CD4-positive, alpha-beta T cell treated with Interleukin-17A for 4 hours (primary cell): ENCODE measurements around the gene DUSP22.
"Not testable (repeated sequence)": the region's sequence is repeated elsewhere in the genome, so short reads cannot be mapped to it uniquely, and the experiment has no call there.

ENCODE experiments used
- DNase-seq: peaks from one replicate; pipeline ENCODE4 v3.0.0-alpha.2; 2020; ENCODE audit warnings: mixed read lengths

Gene DUSP22

GRCh38 chr6:366389-367297 lies 74.4 kb downstream of the DUSP22 start:
- DNase-seq: no peak

- DNase-seq: no peak
Observed at GRCh38 chr6:367298-367794, 75.1 kb downstream of the DUSP22 start.

DNA sequence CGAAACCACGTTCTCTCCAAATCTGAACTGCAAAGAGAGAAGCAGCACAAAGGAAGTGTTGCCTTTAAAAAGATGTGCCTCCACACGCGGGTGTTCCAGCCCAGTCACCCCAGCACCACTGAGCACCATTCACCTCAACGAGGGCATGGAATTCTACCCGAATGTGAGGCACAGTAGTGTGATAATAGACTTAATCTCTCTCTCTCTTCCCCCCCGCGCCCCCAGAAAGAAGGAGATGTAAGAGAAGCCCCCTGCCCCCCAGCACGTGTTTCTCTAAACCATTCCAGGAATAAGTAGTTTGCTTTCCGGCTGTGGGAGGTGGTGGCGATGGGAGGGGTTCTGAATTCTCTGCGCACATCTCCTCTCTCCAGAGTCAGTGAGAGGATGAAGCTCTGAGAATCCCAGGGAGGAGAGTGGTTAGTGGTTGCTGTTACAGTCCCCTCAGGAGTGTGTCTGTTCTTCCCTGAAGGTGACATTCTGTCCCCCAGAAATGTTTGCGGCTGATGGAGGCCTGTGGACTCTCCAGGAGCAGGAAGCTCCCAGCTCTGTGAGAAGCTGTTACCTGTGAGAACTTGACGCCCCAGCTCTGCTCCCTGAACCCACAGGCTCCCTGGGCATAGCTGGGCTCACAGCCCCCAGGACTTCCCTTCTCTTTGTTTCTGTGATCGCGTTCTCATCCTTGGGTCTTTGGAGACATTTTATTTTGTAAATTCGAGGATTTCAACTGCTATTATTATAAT lies 75.8 kb downstream of the DUSP22 start:
- DNase-seq: no peak

DNA sequence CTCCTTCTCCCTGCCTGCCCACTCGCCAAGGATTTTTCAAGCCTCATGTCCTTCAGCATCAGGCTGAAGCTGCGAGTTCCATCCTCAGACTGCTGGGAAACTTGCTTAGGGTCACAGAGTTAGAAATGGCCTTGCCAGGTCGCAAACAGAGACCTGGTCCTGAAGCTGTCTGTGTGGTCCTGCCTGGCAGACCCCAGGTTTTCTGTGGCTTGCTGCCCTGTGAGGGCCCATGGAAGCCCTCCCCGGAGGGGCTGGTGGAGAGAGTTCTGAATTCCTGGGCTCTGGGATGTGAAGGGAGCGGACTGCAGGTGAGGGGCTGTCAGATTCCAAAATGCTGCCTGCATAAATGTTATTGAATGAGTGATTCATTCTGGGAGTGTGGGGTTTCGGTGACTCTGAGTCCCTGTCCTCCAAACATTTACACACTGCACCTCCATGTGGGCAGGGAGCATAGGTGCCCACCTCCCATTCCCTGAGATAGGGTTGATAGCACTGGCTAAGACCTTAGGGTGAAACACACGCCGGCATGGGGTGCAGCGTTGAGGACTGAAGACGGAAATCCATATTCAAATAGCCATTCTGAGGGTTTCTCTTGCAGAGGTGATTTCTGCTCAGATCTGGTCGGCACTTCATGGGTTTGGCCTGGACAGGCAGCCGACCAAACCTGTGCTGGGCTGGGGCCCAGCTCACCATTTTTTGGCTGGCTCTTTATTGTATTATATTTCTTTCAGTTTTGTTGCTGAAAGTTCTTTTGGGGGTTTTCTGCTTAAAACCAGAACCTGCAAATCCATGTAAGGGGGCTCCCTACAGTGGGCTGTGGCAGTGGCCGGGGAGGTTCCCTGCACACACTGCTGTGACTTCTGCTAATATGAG lies 77.5 kb downstream of the DUSP22 start:
- no peak for DNase-seq

DNA sequence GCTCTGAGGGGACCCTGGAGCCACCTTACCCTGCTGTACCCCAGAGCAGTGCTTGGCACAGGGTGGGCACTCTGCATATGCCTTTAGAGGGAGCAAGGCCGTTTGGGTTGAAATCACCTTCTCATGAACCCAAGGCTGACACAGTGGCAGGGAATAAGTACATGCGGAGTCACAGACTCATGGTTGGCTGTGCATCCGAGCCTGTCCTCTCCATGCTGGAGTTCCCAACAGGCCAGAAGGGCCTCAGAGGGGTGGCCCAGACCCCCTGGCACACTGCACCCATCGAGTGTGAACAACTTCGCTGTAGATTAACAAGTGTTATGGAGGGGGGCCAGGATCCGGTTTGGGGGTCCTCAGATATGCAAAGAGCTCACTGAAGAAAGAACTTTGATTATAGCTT lies 78.3 kb downstream of the DUSP22 start:
- no peak for DNase-seq

- not testable (repeated sequence) for DNase-seq
Observed at GRCh38 chr6:371851-372250, 79.6 kb downstream of the DUSP22 start.

- no peak for DNase-seq
Observed at GRCh38 chr6:372336-372911, 80.1 kb downstream of the DUSP22 start.

- DNase-seq: no peak
Observed at GRCh38 chr6:373031-373430, 80.7 kb downstream of the DUSP22 start.

DNA sequence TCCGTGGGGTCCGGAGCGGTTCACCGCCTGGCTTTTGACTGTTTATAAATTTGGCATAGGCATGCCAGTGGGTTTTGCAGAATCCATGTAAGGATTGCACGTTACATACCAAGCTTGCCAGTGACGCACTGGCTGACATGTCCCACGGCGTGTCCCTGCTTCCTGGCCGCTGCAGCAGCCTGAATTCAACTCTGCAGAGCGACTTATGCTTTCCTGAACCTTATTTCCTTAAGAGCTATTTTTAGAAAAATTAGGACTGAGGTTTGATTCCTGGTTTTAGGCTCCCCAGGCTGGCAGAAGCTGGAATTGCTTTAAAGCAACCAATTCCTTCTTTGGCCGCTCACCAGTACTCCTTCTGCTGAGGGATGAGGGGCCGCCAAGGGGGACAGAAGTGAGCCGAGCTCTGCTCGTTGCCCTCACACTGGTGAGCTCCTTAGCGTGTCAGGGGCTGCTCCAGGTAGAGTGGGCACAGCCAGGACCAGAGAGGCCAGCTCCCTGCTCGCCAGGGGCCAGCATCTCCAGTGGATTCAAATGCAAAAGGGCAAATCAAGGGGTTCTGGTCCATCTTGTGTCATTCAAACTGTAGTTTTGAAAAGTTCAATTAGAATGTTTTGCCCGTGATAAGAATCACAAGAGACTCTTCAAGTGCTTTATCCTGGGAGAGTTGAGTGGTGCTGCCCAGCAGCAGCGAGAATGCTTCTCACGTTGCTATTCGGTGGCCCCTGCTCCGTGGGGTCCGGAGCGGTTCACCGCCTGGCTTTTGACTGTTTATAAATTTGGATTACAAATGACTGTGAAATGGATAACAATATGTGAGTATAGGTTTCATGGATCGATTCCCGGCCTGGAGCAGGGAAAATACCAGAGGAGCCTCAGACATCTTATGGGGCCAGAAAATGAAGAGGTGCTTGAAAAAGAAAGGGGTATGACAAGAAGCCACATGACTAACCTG lies 81.8 kb downstream of the DUSP22 start:
- DNase-seq: no peak

DNA sequence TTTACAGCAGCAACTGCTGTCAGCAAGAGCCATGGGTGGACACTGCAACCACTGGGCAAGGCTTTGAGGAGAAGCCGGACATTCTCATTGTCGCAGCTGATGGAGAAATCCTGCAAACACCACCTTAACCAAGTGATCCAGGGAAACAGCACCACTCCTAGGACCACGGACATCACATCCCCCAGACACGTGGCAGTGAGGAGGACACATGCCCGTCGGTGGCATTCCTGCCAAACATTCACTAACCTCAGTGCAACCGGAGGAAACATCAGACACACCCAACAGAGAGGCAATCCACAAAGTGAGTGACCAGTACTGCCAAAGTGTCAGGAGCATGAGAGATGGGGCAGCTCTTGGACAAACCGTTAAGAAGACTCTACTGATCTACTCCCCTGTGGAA lies 82.7 kb downstream of the DUSP22 start:
- no peak for DNase-seq

GRCh38 chr6:376827-377640 lies 84.7 kb downstream of the DUSP22 start:
- no peak for DNase-seq

DNA sequence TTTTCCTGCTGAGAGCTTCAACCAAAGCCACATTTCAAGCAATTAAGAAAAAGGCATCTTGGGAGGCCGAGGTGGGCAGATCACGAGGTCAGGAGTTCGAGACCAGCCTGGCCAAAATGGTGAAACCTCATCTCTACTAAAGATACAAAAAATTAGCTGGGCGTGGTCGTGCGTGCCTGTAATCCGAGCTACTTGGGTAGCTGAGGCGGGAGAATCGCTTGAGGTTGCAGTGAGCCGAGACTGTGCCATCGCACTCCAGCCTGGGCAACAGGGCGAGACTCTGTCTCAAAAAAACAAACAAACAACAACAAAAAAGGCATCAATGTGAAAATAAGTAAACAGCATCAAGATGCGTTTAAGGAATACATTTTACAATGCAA lies 85.3 kb downstream of the DUSP22 start:
- DNase-seq: not testable (repeated sequence)

- DNase-seq: no peak
Observed at GRCh38 chr6:378090-378957, 86.0 kb downstream of the DUSP22 start.

- no peak for DNase-seq
Observed at GRCh38 chr6:378958-379409, 86.7 kb downstream of the DUSP22 start.

GRCh38 chr6:379410-380181 lies 87.3 kb downstream of the DUSP22 start:
- no peak for DNase-seq

DNA sequence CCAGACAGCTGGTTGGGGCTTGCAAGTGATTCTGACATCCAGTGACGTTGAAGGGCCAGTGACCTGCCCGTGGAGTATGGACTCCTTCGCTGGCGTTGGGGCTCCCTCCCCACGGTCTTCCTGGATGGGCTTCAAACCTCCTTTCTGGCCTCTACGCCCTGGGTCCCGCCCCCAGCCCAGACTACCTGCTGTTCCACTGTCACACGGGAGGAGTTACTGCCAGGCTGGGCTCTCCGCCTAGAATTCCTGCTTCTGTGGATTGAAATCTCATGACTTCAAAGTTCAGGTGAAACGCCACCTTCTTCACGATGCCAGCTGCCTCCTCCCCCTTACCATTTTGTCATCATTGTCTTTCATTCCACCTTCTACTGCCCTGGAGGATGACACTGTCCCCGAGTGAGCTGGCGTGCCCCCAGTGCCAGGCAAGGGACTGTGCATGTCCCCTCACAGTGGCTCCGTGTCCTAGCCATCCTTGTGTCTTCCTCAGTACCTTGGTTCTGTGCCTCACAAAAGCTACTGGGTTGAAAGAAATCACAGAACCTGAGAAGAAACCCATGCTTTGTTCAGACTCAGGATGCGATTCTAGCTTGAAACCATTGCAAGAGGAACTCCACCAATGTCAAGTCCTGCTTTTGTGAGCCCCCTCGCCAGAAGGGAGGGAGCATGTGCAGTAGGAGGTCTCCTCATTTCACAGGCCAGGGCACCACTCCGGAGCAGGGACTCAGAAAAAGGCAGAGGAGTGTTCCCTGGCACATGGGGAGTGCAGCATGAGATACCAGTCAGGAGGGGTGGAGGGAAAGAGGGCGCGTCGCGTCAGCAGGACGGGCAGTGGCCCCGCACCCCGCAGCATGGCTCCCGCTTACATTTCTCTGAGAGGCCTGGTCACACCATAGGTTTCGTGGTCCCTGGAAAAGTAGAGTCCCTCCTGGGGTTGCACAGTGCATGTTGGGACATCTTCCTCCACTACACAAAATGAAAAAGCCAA lies 88.2 kb downstream of the DUSP22 start:
- no peak for DNase-seq
